DMS114 treated with DMSO at 0.1 percent for 48 hours (cell line): ENCODE results near the gene FMNL2.
"Not testable (repeated sequence)": the region's sequence is repeated elsewhere in the genome, so short reads cannot be mapped to it uniquely, and the experiment has no call there.

ENCODE experiments used
- DNase-seq: peaks from one replicate; lab custom pipeline; 2025; ENCODE audit not compliant: unreplicated experiment; lab: John Stamatoyannopoulos, UW

Gene FMNL2

GRCh38 chr2:152466980-152467676 is 132.2 kb downstream of the FMNL2 start:
- no peak for DNase-seq

- no peak for DNase-seq
Measured at GRCh38 chr2:152467677-152468410, 132.9 kb downstream of the FMNL2 start.

GRCh38 chr2:152468899-152469692 is 134.1 kb downstream of the FMNL2 start:
- no peak for DNase-seq

GRCh38 chr2:152470861-152471854 is 136.2 kb downstream of the FMNL2 start:
- no peak for DNase-seq

GRCh38 chr2:152472481-152472887 is 137.5 kb downstream of the FMNL2 start:
- DNase-seq, result no peak

- DNase-seq, result no peak
Measured at GRCh38 chr2:152473151-152473857, 138.3 kb downstream of the FMNL2 start.

- not testable (repeated sequence) for DNase-seq
Measured at GRCh38 chr2:152474523-152474922, 139.5 kb downstream of the FMNL2 start.

GRCh38 chr2:152475982-152476381 is 141.0 kb downstream of the FMNL2 start:
- no peak for DNase-seq

GRCh38 chr2:152477347-152478092 is 142.5 kb downstream of the FMNL2 start:
- DNase-seq, result no peak

- DNase-seq, result no peak
Measured at GRCh38 chr2:152479282-152479681, 144.3 kb downstream of the FMNL2 start.

- no peak for DNase-seq
Measured at GRCh38 chr2:152480821-152481399, 145.9 kb downstream of the FMNL2 start.

- DNase-seq, result no peak
Measured at GRCh38 chr2:152481881-152482583, 147.1 kb downstream of the FMNL2 start.

GRCh38 chr2:152483276-152484063 is 148.5 kb downstream of the FMNL2 start:
- DNase-seq, result no peak

- DNase-seq, result no peak
Measured at GRCh38 chr2:152485954-152486736, 151.2 kb downstream of the FMNL2 start.

GRCh38 chr2:152486737-152487400 is 151.9 kb downstream of the FMNL2 start:
- no peak for DNase-seq

- DNase-seq, result no peak
Measured at GRCh38 chr2:152488075-152488474, 153.1 kb downstream of the FMNL2 start.
